ENCODE results near the gene PUS7.
A peak's percentile ranks its signal among the peaks of the same experiment; 100 is the strongest.
"Not testable (repeated sequence)": the region's sequence is repeated elsewhere in the genome, so short reads cannot be mapped to it uniquely, and the experiment has no call there.

The PUS7 gene

GRCh38 chr7:105521717-105522463 lies at the start of gene PUS7:
PUS7 (minus strand) TSS chr7:105522271; CDS start chr7:105508512, 13,759 bp downstream.
- peak; percentile 55 to 65 for DNase-seq (ENCODE audit: low read depth in 2 of 2)

GRCh38 chr7:105567821-105568220 lies 45.8 kb upstream of the PUS7 start:
- DNase-seq (ENCODE audit: low read depth in 2 of 2), result no peak

GRCh38 chr7:105567024-105567423 lies 45.0 kb upstream of the PUS7 start:
- DNase-seq (ENCODE audit: low read depth in 2 of 2), result no peak

- no peak for DNase-seq (ENCODE audit: low read depth in 2 of 2)
These were observed 43.1 kb upstream of the PUS7 start for GRCh38 chr7:105565190-105565589.

GRCh38 chr7:105559926-105560325 lies 37.9 kb upstream of the PUS7 start:
- no peak for DNase-seq (ENCODE audit: low read depth in 2 of 2)

- no peak for DNase-seq (ENCODE audit: low read depth in 2 of 2)
These were observed 16.3 kb upstream of the PUS7 start for GRCh38 chr7:105538339-105538738.

- DNase-seq (ENCODE audit: low read depth in 2 of 2), result no peak
These were observed 10.8 kb upstream of the PUS7 start for GRCh38 chr7:105532709-105533460.

- DNase-seq (ENCODE audit: low read depth in 2 of 2), result peak; percentile 75 to 77
These were observed 10.0 kb upstream of the PUS7 start, which contains the start of gene RINT1 for GRCh38 chr7:105531792-105532671. RINT1 (plus strand) TSS chr7:105532201; CDS start chr7:105532316, 115 bp downstream.

GRCh38 chr7:105530546-105530945 lies 8.5 kb upstream of the PUS7 start:
- no peak for DNase-seq (ENCODE audit: low read depth in 2 of 2)

- DNase-seq (ENCODE audit: low read depth in 2 of 2), result no peak
These were observed 8.1 kb upstream of the PUS7 start for GRCh38 chr7:105530126-105530525.

GRCh38 chr7:105527737-105528136 lies 5.7 kb upstream of the PUS7 start:
- DNase-seq (ENCODE audit: low read depth in 2 of 2), result not testable (repeated sequence)

- no peak for DNase-seq (ENCODE audit: low read depth in 2 of 2)
These were observed 2.8 kb upstream of the PUS7 start for GRCh38 chr7:105524840-105525239.

GRCh38 chr7:105524423-105524822 lies 2.4 kb upstream of the PUS7 start:
- DNase-seq (ENCODE audit: low read depth in 2 of 2), result not testable (repeated sequence)

- no peak for DNase-seq (ENCODE audit: low read depth in 2 of 2)
These were observed 899 bp downstream of the PUS7 start for GRCh38 chr7:105521027-105521716.

- not testable (repeated sequence) for DNase-seq (ENCODE audit: low read depth in 2 of 2)
These were observed 1.5 kb downstream of the PUS7 start for GRCh38 chr7:105520620-105521019.

- DNase-seq (ENCODE audit: low read depth in 2 of 2), result no peak
These were observed 2.7 kb downstream of the PUS7 start for GRCh38 chr7:105519353-105519752.

GRCh38 chr7:105515610-105516009 lies 6.5 kb downstream of the PUS7 start:
- not testable (repeated sequence) for DNase-seq (ENCODE audit: low read depth in 2 of 2)

GRCh38 chr7:105512926-105513526 lies 9.0 kb downstream of the PUS7 start:
- DNase-seq (ENCODE audit: low read depth in 2 of 2), result no peak

- no peak for DNase-seq (ENCODE audit: low read depth in 2 of 2)
These were observed 9.7 kb downstream of the PUS7 start for GRCh38 chr7:105512415-105512814.

GRCh38 chr7:105502173-105502572 lies 19.9 kb downstream of the PUS7 start:
- DNase-seq (ENCODE audit: low read depth in 2 of 2), result no peak

- DNase-seq (ENCODE audit: low read depth in 2 of 2), result no peak
These were observed 25.1 kb downstream of the PUS7 start for GRCh38 chr7:105497016-105497415.
